Measurements from ENCODE around the gene SOCS1. TPM values are rescaled to one million over a fixed set of nuclear protein-coding genes. Genes with fewer than 3 reads are reported as not detected.

SOCS1 gene
- polyA plus RNA-seq, 6 donors from 2014 or later: 19.8 to 62.0 (median 32.5) TPM

GRCh38 chr16:11253009-11253994, 2.7 kb downstream of the SOCS1 start:
- DNase-seq (no peak), ATAC-seq (ENCODE audit: low read depth in 2 of 2) (no peak)

DNA sequence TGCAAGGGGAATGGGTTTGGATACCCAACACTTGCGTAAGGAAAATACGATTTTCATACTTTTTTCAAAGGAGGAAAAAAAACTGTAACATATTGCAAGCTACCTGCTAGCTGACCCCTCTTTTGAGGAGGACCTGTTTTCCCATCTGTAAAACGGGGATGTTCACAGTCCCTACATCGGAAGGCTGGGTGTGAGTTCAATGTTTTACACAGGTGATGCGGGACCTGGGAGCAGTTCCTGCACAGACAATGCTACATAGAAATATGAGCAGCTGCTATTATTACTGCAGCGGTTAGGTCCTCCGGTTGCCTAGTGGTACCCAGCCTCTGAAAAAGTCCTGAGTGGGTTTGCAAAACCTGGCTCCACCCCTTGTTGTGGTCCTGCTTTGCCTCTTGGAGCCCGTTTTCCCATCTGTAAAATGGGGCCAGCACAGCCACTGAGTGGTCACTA, 3.5 kb downstream of the SOCS1 start:
- Mint-ChIP-seq H3K4me3 (peak overlapping the region in 7 of 8 donors; percentile 49 to 88 (median 83)), H3K9me3 (no peaks in the 10 kb centered on the region)

More at GRCh38 chr16:11253009-11253994, 2.7 kb downstream of the SOCS1 start:
- Mint-ChIP-seq H3K27me3 (no peaks in the 10 kb centered on the region), H3K27ac (peak overlapping the region in 4 of 6 donors; percentile 43 to 91 (median 58)), H3K4me3 (peak overlapping the region; percentile 65 to 95 (median 88)), H3K36me3 (peaks cover 6 to 20% of the 10 kb centered on the region in 2 donors), H3K9me3 (no peaks in the 10 kb centered on the region), H3K4me1 (peaks cover 36 to 49% (median 40%) of the 10 kb centered on the region in 3 donors)

DNA sequence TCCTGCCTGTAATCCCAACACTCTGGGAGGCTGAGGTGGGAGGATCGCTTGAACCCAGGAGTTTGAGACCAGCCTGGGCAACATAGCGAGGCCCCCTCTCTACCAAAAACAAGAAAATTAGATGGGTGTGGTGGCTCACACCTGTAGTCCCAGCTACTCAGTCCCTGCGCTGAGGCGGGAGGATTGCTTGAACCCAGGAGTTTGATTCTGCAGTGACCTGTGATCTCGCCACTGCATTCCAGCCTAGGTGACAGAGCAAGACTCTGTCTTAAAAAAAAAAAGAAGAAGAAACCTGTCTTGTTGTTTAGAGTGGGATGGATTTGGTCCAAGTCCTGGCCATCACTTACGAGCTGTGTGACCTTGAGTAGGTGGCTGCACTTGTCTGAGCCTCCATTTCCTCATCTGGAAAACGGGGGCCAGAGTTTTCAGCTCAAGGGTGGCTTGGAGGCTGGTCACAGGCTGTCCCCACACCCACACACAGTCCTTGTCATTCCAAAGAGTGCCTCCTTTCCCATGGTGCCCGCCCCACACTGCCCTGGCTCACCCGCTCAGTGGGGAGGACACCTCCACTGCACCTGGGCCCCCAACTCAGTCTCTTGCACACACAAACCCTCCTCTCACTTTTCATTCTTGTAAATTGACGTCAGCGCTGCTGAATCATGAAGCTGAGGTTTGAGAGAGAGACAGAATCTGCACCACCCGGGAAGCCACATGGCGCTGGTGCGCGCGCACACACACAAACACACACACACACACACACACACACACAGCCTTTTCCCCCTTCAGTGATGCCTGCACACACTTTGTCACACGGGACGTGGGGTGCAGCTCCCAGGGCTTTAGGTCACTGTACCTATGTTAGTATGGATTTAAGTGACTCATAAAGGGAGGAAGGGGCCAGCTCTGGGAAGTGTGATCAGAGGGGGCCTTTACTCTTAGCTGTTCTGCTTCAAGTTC, 4.2 kb downstream of the SOCS1 start:
- no peak for DNase-seq

More for the DNA sequence above, 3.5 kb downstream of the SOCS1 start:
- Mint-ChIP-seq H3K4me1 (peaks cover 29 to 42% (median 39%) of the 10 kb centered on the region in 3 donors), H3K36me3 (peaks cover 6 to 20% of the 10 kb centered on the region in 2 donors), H3K27ac (peak overlapping the region in 2 of 6 donors; percentile 68 to 89), H3K27me3 (no peaks in the 10 kb centered on the region)
- no peak for DNase-seq
- no peak for ATAC-seq (ENCODE audit: low read depth in 2 of 2)

DNA sequence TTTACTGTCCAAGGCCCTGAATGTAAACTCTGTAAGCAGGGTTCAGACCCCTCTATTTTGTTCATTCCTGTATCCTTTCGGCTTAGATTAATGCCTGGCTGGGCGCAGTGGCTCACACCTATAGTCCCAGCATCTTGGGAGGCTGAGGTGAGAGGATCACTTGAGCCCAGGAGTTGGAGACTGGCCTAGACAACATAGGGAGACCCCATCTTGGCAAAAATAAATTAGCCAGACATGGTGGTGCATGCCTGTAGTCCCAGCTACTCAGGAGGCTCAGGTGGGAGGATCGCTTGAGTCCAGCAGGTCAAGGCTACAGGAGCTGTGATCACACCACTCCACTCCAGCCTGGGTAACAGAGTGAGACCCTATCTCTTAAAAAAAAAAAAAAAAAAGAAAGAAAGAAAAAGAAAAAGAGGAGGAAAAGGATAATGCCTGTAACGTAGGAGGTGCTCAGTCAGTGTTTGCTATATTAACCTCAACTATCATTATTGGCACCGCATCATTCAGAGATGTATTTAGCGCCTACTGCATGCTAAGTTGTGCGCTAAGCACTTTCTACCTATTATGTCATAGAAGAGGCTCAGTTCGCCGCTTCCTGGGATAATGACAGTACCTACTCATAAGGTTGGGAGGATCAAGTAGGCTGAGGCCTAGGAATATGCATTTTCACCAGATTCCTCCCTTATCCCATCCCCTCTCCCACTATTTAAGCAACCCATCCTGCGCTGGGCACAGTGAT, 5.0 kb downstream of the SOCS1 start:
- ATAC-seq (ENCODE audit: low read depth in 2 of 2) (no peak), DNase-seq (no peak)
- no peaks in the 10 kb centered on the region for H3K27me3 Mint-ChIP-seq
- H3K9me3 Mint-ChIP-seq: no peaks in the 10 kb centered on the region
- H3K4me1 Mint-ChIP-seq: peaks cover 23 to 30% (median 28%) of the 10 kb centered on the region in 3 donors
- H3K27ac Mint-ChIP-seq: peak overlapping the region in 2 of 6 donors; percentile 24 to 77
- peak overlapping the region in 1 of 8 donors; percentile 33 for H3K4me3 Mint-ChIP-seq
- H3K36me3 Mint-ChIP-seq: peaks cover 6 to 20% of the 10 kb centered on the region in 2 donors

More for the DNA sequence above, 4.2 kb downstream of the SOCS1 start:
- no peak for ATAC-seq (ENCODE audit: low read depth in 2 of 2)
- Mint-ChIP-seq H3K27ac (peak overlapping the region in 5 of 6 donors; percentile 21 to 89 (median 60)), H3K9me3 (no peaks in the 10 kb centered on the region), H3K4me1 (peaks cover 23 to 35% (median 32%) of the 10 kb centered on the region in 3 donors), H3K27me3 (no peaks in the 10 kb centered on the region), H3K4me3 (peak overlapping the region in 3 of 8 donors; percentile 47 to 88 (median 67)), H3K36me3 (peaks cover 6 to 20% of the 10 kb centered on the region in 2 donors)

- H3K36me3 Mint-ChIP-seq: peaks cover 6 to 20% of the 10 kb centered on the region in 2 donors
- peak overlapping the region in 2 of 8 donors; percentile 22 to 61 for H3K4me3 Mint-ChIP-seq
- peak overlapping the region in 3 of 6 donors; percentile 24 to 80 (median 77) for H3K27ac Mint-ChIP-seq
- H3K4me1 Mint-ChIP-seq: peaks cover 23 to 30% (median 28%) of the 10 kb centered on the region in 3 donors
- ATAC-seq (ENCODE audit: low read depth in 2 of 2): no peak
- no peaks in the 10 kb centered on the region for H3K9me3 Mint-ChIP-seq
- DNase-seq: no peak
- no peaks in the 10 kb centered on the region for H3K27me3 Mint-ChIP-seq
Measured at GRCh38 chr16:11250091-11250785, 5.8 kb downstream of the SOCS1 start.

DNA sequence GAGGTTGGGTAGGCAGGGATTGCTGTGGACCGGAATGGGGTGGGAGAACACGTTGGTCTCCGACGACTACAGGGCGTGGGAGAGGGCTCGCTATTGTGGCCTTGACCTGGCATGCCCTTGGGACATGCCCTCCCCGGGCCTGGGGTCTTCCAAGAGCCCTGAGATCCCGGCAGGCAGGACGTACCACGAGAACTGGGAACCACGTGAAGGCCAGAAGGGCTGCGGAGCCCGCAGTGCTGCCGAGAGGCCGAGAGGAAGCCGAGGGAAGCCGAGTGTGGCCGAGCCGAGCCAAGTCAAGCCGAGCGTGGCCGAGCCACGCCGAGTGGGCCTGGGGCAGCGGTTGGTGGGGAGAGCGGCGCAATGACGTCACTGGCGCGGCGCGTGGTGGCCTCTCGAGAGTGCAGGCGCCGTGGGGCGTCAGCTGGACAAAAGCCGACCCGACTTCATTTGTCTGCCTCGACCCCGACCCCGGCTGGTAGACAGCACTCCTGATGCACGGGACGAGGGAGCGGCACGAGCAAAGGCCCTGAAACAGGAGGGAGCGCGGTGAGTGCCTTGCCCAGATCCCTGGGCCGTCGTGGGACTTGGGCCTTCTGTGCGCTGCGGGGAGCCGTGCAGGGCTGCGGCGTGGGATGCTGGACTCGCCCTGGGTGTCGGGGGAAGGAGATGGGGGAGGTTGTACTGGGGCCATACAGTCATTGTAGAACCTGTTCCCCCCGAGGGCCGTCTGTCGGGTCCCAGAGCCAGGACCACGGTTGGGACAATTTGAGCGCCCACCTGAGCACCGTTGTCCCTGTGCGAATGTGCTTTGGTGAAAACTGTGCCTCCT, 6.6 kb downstream of the SOCS1 start:
- Mint-ChIP-seq H3K36me3 (peaks cover 6 to 20% of the 10 kb centered on the region in 2 donors), H3K4me1 (peaks cover 23 to 30% (median 26%) of the 10 kb centered on the region in 3 donors), H3K4me3 (no peak overlapping the region), H3K27me3 (no peaks in the 10 kb centered on the region), H3K27ac (no peak overlapping the region), H3K9me3 (no peaks in the 10 kb centered on the region)
- ATAC-seq (ENCODE audit: low read depth in 2 of 2) (no peak), DNase-seq (no peak)

- DNase-seq: no peak
- Mint-ChIP-seq H3K4me3 (no peak overlapping the region), H3K27me3 (no peaks in the 10 kb centered on the region), H3K4me1 (peaks cover 14 to 20% (median 15%) of the 10 kb centered on the region in 3 donors), H3K36me3 (peaks cover 0 to 13% of the 10 kb centered on the region in 2 donors), H3K9me3 (no peaks in the 10 kb centered on the region), H3K27ac (no peak overlapping the region)
- ATAC-seq (ENCODE audit: low read depth in 2 of 2): peak in 1 of 2 donors; percentile 29
Measured at GRCh38 chr16:11248133-11248532, 7.9 kb downstream of the SOCS1 start.

DNA sequence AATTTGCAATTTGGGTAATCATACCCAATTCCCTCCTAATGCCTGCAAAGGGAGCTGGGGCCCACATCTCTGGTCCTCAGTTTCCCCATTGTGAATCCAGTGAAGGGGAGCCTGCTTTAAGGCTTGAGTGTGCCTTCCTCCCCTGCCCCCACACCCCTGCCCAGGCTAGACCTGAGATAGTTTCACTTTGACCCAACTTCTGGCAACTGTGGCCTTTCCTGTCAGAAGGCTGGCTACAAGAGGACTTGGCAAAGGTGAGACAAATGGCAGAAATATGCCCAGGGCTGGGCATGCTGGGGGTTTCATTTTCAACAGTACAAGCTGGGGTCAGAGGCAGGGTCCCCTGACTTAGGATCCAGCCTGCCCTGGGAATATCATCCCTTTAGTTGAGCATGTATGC, 10.0 kb downstream of the SOCS1 start:
- Mint-ChIP-seq H3K4me3 (no peak overlapping the region), H3K27me3 (no peaks in the 10 kb centered on the region), H3K4me1 (peaks cover 0 to 5% (median 4%) of the 10 kb centered on the region in 3 donors), H3K27ac (no peak overlapping the region), H3K9me3 (no peaks in the 10 kb centered on the region), H3K36me3 (peaks cover 0 to 7% of the 10 kb centered on the region in 2 donors)
- DNase-seq (no peak), ATAC-seq (ENCODE audit: low read depth in 2 of 2) (no peak)

DNA sequence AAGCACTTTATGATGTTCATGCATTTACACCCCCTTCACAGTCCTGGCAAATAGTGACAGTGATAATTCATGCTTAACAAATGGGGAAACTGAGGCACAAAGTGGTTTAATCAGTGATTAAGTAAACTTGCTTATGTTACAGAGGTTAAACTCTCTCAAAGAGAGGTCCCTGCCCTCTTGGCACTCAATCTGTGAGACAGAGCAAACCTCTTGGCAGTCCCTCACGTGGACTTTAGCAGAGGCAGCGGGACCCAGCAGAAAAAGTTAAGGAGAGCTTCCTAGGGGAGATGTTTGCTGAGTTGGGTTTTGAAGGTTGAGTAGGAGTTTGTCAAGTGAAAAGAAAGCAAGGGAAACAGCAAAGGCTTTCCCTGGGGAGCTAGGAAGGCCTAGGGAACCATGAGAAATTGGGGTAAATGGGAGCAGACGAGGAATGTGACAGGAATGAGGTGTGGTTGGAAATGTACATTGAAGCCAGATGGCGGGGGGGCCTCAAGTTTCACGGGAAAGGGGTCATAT, 10.7 kb downstream of the SOCS1 start:
- H3K4me3 Mint-ChIP-seq: no peak overlapping the region
- no peak for ATAC-seq (ENCODE audit: low read depth in 2 of 2)
- H3K4me1 Mint-ChIP-seq: peaks cover 5 to 6% (median 6%) of the 10 kb centered on the region in 3 donors
- no peak for DNase-seq
- no peak overlapping the region for H3K27ac Mint-ChIP-seq
- H3K9me3 Mint-ChIP-seq: no peaks in the 10 kb centered on the region
- H3K36me3 Mint-ChIP-seq: peaks cover 0 to 2% of the 10 kb centered on the region in 2 donors
- no peaks in the 10 kb centered on the region for H3K27me3 Mint-ChIP-seq

DNA sequence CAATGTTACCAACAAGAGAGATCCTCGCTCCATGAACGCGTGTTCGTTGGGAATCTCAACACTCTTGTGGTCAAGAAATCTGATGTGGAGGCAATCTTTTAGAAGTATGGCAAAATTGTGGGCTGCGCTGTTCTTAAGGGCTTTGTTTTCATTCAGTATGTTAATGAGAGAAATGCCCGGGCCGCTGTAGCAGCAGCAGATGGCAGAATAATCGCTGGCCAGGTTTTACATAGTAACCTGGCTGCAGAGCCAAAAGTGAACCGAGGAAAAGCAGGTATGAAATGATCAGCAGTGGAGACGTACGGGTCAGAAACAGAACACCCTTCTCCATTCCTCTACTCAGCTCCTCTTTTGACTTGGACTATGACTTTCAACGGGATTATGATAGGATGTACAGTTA, 13.3 kb downstream of the SOCS1 start:
- Mint-ChIP-seq H3K27me3 (no peaks in the 10 kb centered on the region), H3K9me3 (no peaks in the 10 kb centered on the region), H3K4me1 (peaks cover 5 to 11% (median 6%) of the 10 kb centered on the region in 3 donors), H3K4me3 (no peak overlapping the region), H3K27ac (no peak overlapping the region), H3K36me3 (no peaks in the 10 kb centered on the region)
- ATAC-seq (ENCODE audit: low read depth in 2 of 2): no peak
- DNase-seq: no peak

- H3K9me3 Mint-ChIP-seq: no peaks in the 10 kb centered on the region
Measured at GRCh38 chr16:11241480-11242204, 14.4 kb downstream of the SOCS1 start.

More at GRCh38 chr16:11241480-11242204, 14.4 kb downstream of the SOCS1 start:
- Mint-ChIP-seq H3K4me1 (peaks cover 5 to 11% (median 6%) of the 10 kb centered on the region in 3 donors), H3K4me3 (no peak overlapping the region), H3K36me3 (no peaks in the 10 kb centered on the region), H3K27ac (no peak overlapping the region), H3K27me3 (no peaks in the 10 kb centered on the region)
- DNase-seq: no peak
- ATAC-seq (ENCODE audit: low read depth in 2 of 2): no peak
